ENCODE data around the gene MICAL1. TPM values are rescaled to one million over a fixed set of nuclear protein-coding genes. Genes with fewer than 3 reads are reported as not detected.

Gene MICAL1
- total and polyA plus RNA-seq, 2 donors (not counting 3 experiments of a cell fraction or from before 2014, with no cell fraction given): 36.5 to 39.4 TPM

DNA sequence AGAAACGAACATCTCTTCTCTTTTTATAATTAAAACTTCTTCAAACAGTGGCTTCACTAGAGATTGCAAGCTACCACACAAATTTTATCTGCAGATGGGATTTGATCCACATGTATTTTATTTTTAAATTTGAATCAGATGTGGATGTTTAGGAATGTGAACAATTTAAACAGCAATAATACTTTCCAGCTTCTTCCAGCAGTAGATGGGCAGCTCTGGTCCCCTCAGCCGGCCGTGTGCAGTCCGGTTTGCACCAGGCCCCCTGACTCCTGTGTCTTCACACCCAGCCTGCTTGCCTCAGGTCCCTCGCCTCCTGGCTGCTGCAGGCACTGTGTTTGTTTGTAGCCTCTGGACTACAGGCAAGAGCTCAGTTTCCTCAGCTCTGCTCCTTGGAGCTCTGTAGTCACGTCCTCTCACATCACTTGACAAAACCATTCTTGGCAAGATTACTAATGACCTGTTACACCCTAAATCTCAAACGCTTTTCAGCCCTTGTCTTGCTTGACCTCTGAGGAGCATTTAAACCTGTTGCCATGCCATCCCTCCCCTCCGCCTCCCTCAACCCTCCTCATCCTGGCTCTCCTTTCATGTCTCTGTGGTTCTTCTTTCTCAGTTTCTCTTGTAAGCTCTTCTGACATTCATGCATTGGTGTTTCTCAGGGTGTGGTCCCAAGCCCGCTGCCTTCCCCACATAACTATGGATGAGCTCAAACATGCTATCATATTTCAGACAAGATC is 40.6 kb upstream of the MICAL1 start:
- Histone ChIP-seq H3K9ac (replicated peaks; ENCODE audit: extremely low read depth, insufficient read depth, low read length) (no peak overlapping the region), H3K79me2 (ENCODE audit: control insufficient read depth, insufficient read depth, low read length) (no peaks in the 10 kb centered on the region), H3K27ac (ENCODE audit: insufficient read depth, low read depth, low read length) (no peak overlapping the region), H3K4me3 (replicated peaks in 1 of 3; ENCODE audit: insufficient read depth in 1 of 3, low read depth in 1 of 3, low read length in 3 of 3) (no peak overlapping the region), H3K36me3 (ENCODE audit: control insufficient read depth in 2 of 2, extremely low read depth in 1 of 2, insufficient read depth in 2 of 2, low read length in 2 of 2) (no peaks in the 10 kb centered on the region), H3K27me3 (ENCODE audit: control insufficient read depth in 2 of 2, insufficient read depth in 2 of 2, low read length in 2 of 2) (peaks cover 14 to 21% of the 10 kb centered on the region in 2 experiments), H3K4me2 (ENCODE audit: insufficient read depth, low read length) (no peak overlapping the region), H4K20me1 (replicated peaks; ENCODE audit: control insufficient read depth, extremely low read depth, insufficient read depth, low read length) (no peaks in the 10 kb centered on the region), H3K9me3 (replicated peaks; ENCODE audit: control insufficient read depth, insufficient read depth, low read length) (no peaks in the 10 kb centered on the region), H3K4me1 (ENCODE audit: control insufficient read depth, extremely low read depth, insufficient read depth, low read length) (no peaks in the 10 kb centered on the region), H2AFZ (ENCODE audit: low read depth, low read length) (no peak overlapping the region), H3K9me1 (replicated peaks; ENCODE audit: control insufficient read depth, extremely low read depth, insufficient read depth, low read length) (no peaks in the 10 kb centered on the region)
- ChIA-PET POLR2A (no interaction called here), CTCF (interaction anchor here (0.9 to 1.6 kb wide), 4 partner anchors 11 to 36 kb away, joined by 3 read pairs; no protein-coding TSS in a partner anchor)
- no peak for FAIRE-seq
- TF ChIP-seq POLR2AphosphoS5 (IDR thresholded peaks at IDR 0.05; ENCODE audit: insufficient read depth, low read depth, low read length): no peak
- no peak for TF ChIP-seq GATA2 (IDR thresholded peaks at IDR 0.05; ENCODE audit: insufficient read depth, insufficient read length, low read depth, low read length)
- no peak for TF ChIP-seq JUN (IDR thresholded peaks at IDR 0.05; ENCODE audit: borderline replicate concordance, insufficient read depth, insufficient read length, low read depth)
- no peak for TF ChIP-seq FOS (IDR thresholded peaks at IDR 0.05; ENCODE audit: borderline replicate concordance, insufficient read depth, low read length)
- TF ChIP-seq EZH2 (IDR thresholded peaks at IDR 0.05; ENCODE audit: borderline replicate concordance, low read depth, low read length, severe bottlenecking): no peak
- TF ChIP-seq POLR2A (IDR thresholded peaks at IDR 0.05; ENCODE audit: low read depth, low read length): no peak
- TF ChIP-seq MYC (IDR thresholded peaks at IDR 0.05; ENCODE audit: low read depth, low read length): no peak
- TF ChIP-seq, protein P1, sequence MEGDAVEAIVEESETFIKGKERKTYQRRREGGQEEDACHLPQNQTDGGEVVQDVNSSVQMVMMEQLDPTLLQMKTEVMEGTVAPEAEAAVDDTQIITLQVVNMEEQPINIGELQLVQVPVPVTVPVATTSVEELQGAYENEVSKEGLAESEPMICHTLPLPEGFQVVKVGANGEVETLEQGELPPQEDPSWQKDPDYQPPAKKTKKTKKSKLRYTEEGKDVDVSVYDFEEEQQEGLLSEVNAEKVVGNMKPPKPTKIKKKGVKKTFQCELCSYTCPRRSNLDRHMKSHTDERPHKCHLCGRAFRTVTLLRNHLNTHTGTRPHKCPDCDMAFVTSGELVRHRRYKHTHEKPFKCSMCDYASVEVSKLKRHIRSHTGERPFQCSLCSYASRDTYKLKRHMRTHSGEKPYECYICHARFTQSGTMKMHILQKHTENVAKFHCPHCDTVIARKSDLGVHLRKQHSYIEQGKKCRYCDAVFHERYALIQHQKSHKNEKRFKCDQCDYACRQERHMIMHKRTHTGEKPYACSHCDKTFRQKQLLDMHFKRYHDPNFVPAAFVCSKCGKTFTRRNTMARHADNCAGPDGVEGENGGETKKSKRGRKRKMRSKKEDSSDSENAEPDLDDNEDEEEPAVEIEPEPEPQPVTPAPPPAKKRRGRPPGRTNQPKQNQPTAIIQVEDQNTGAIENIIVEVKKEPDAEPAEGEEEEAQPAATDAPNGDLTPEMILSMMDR (IDR thresholded peaks at IDR 0.05; ENCODE audit: extremely low read depth in 1 of 2, insufficient read depth in 1 of 2, low read depth in 1 of 2, low read length in 2 of 2): no peak
- TF ChIP-seq, protein P2, sequence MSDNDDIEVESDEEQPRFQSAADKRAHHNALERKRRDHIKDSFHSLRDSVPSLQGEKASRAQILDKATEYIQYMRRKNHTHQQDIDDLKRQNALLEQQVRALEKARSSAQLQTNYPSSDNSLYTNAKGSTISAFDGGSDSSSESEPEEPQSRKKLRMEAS (IDR thresholded peaks at IDR 0.05; ENCODE audit: insufficient read depth, insufficient read length): no peak
- intact Hi-C loops (cut with micrococcal nuclease): no loop called here
- no TSS peak for BruUV-seq (replicated peaks)
- dilution Hi-C loops (cut with MboI; ENCODE audit: extremely low pct_ligation_motif_present, low sequenced_read_pairs): no loop called here
- DNase-seq (ENCODE audit: low read depth, low spot score): no peak
